Muscle layer of duodenum (tissue), 2 donors: ENCODE measurements around the gene LZTR1.
A peak's percentile ranks its signal among the peaks of the same experiment; 100 is the strongest.
"Not testable (repeated sequence)": the region's sequence is repeated elsewhere in the genome, so short reads cannot be mapped to it uniquely, and the experiment has no call there.

Source experiments
- H3K27ac ChIP-seq: one replicate; pipeline ENCODE4 v1.7.0; 2013; ENCODE audit warnings: mild to moderate bottlenecking, low read length
- H3K27me3 ChIP-seq: one replicate; pipeline ENCODE4 v1.7.0; 2013; ENCODE audit warnings: low read depth, mild to moderate bottlenecking, control low read depth, low read length
- H3K36me3 ChIP-seq, 2 donors: one replicate each; pipeline ENCODE4 v1.7.0; 2013; ENCODE audit warnings: low read length in 2 of 2, control low read depth in 1 of 2, mild to moderate bottlenecking in 1 of 2; ENCODE audit not compliant: insufficient read depth in 2 of 2, control insufficient read depth in 1 of 2
- H3K4me1 ChIP-seq, 2 donors: one replicate each; pipeline ENCODE4 v1.7.0; 2013; ENCODE audit warnings: low read length in 2 of 2, mild to moderate bottlenecking in 2 of 2, control low read depth in 1 of 2, moderate library complexity in 1 of 2; ENCODE audit not compliant: insufficient read depth in 2 of 2, control insufficient read depth in 1 of 2
- H3K4me3 ChIP-seq, 2 donors: one replicate each; pipeline ENCODE4 v1.7.0; 2013; ENCODE audit warnings: low read length in 2 of 2, low read depth in 1 of 2, mild to moderate bottlenecking in 1 of 2
- H3K9me3 ChIP-seq, 2 donors: one replicate each; pipeline ENCODE4 v1.7.0; 2013; ENCODE audit warnings: low read length in 2 of 2, control low read depth in 1 of 2, mild to moderate bottlenecking in 1 of 2; ENCODE audit not compliant: control insufficient read depth in 1 of 2
- donor health status: healthy.

Gene LZTR1

GRCh38 chr22:21029486-21030025, 47.5 kb downstream of the LZTR1 start:
- Histone ChIP-seq H3K9me3 (no peaks in the 10 kb centered on the region), H3K27ac (no peak overlapping the region), H3K4me1 (peaks cover 0 to 9% of the 10 kb centered on the region in 2 donors), H3K36me3 (no peaks in the 10 kb centered on the region), H3K27me3 (peaks cover 3% of the 10 kb centered on the region), H3K4me3 (no peak overlapping the region)

- H3K4me3 ChIP-seq: no peak overlapping the region
- H3K9me3 ChIP-seq: no peaks in the 10 kb centered on the region
- H3K27me3 ChIP-seq: peaks cover 3% of the 10 kb centered on the region
- H3K36me3 ChIP-seq: no peaks in the 10 kb centered on the region
- no peak overlapping the region for H3K27ac ChIP-seq
- peaks cover 0 to 9% of the 10 kb centered on the region in 2 donors for H3K4me1 ChIP-seq
Measured at GRCh38 chr22:21030032-21030431, 47.9 kb downstream of the LZTR1 start.

DNA sequence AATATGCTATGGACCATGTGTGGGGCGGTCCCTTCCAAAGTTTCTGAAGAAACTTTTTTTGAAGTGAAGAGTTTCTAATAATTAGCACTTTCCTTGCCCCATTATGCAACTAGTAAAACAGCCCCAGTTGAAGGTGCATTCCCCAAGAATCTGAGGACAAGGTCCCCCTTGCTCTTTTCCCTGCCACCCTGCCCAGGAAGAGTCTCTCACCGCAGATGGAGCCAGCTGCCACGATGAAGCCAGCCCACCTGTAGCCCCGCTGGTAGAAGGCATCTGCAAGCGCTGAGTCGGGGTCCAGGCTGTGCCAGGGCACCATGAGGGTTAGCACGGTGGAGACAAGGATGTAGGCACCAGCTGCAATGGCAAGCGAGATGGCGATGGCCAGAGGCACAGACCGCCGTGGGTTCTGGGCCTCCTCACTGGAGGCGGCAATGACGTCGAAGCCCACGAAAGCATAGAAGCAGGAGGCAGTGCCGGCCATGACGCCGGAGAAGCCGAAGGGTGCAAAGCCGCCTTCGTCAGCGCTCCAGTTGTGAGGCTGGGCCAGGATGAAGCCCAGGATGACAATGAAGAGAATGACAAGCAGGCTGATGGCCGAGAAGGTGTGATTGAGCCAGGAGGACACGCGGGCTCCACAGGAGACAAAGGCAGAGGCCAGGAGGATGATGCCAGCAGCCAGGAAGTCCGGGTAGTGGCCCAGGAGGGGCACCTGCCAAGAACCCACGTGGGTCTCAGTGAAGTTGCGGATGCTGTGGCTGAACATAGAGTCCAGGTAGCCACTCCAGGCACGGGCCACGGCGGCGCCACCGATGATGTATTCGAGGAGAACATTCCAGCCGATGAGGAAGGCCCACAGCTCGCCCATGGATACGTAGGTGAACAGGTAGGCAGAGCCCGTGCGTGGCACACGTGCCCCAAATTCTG, 48.8 kb downstream of the LZTR1 start:
- Histone ChIP-seq H3K27me3 (peaks cover 3% of the 10 kb centered on the region), H3K27ac (no peak overlapping the region), H3K9me3 (no peaks in the 10 kb centered on the region), H3K36me3 (no peaks in the 10 kb centered on the region), H3K4me1 (peaks cover 0 to 9% of the 10 kb centered on the region in 2 donors), H3K4me3 (no peak overlapping the region)

DNA sequence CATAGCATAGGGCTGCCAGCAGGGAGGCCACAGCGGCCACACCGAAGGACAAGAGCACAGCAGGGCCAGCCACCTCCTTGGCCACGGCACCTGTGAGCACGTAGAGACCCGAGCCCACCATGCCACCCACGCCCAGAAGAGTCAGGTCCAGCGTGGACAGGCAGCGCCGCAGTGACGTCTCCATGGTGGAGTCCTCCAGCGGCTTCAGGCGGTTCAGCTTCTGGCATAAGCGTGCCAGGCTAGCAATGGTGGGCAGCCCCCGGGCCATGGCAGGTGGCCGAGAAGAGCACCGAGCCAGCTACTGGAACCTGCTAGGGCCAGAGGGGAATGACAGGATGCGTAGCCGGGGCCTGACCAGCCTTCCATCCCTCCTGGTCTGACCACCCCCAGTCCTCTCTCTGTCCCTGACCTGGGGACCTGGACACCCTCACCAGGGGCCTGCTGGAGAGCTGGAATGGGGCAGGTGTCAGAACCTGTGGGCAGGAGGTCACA, 49.5 kb downstream of the LZTR1 start:
- H3K36me3 ChIP-seq: no peaks in the 10 kb centered on the region
- peaks cover 0 to 9% of the 10 kb centered on the region in 2 donors for H3K4me1 ChIP-seq
- H3K4me3 ChIP-seq: peak overlapping the region in 1 of 2 donors; percentile 11
- no peak overlapping the region for H3K27ac ChIP-seq
- H3K27me3 ChIP-seq: peaks cover 3% of the 10 kb centered on the region
- H3K9me3 ChIP-seq: no peaks in the 10 kb centered on the region

- Histone ChIP-seq H3K9me3 (no peaks in the 10 kb centered on the region), H3K4me3 (peak within 1 kb of the TSS; percentile 11 to 45), H3K27ac (no peak within 1 kb of the TSS), H3K36me3 (no peaks in the 10 kb centered on the region), H3K27me3 (peaks cover 3% of the 10 kb centered on the region), H3K4me1 (peaks cover 0 to 9% of the 10 kb centered on the region in 2 donors)
Measured at GRCh38 chr22:21032037-21032867, 50.2 kb downstream of the LZTR1 start, which contains the start of gene SLC7A4. TSS of gene SLC7A4 (minus strand) at chr22:21032561. CDS start at chr22:21031812, 749 bp downstream.

GRCh38 chr22:21032868-21033688, 51.0 kb downstream of the LZTR1 start:
- Histone ChIP-seq H3K9me3 (no peaks in the 10 kb centered on the region), H3K36me3 (no peaks in the 10 kb centered on the region), H3K4me3 (peak overlapping the region in 1 of 2 donors; percentile 45), H3K27ac (no peak overlapping the region), H3K4me1 (peaks cover 0 to 4% of the 10 kb centered on the region in 2 donors), H3K27me3 (peaks cover 3% of the 10 kb centered on the region)

- peaks cover 3% of the 10 kb centered on the region for H3K27me3 ChIP-seq
- no peak overlapping the region for H3K27ac ChIP-seq
- H3K4me1 ChIP-seq: peaks cover 0 to 4% of the 10 kb centered on the region in 2 donors
- no peak overlapping the region for H3K4me3 ChIP-seq
- H3K9me3 ChIP-seq: no peaks in the 10 kb centered on the region
- no peaks in the 10 kb centered on the region for H3K36me3 ChIP-seq
Measured at GRCh38 chr22:21033895-21034294, 51.8 kb downstream of the LZTR1 start.

GRCh38 chr22:21034989-21035388, 52.9 kb downstream of the LZTR1 start:
- no peaks in the 10 kb centered on the region for H3K9me3 ChIP-seq
- no peaks in the 10 kb centered on the region for H3K36me3 ChIP-seq
- no peak overlapping the region for H3K27ac ChIP-seq
- H3K4me3 ChIP-seq: no peak overlapping the region
- H3K27me3 ChIP-seq: no peaks in the 10 kb centered on the region
- H3K4me1 ChIP-seq: peaks cover 0 to 4% of the 10 kb centered on the region in 2 donors

- H3K4me3 ChIP-seq: no peak overlapping the region
- no peaks in the 10 kb centered on the region for H3K27me3 ChIP-seq
- H3K27ac ChIP-seq: peak overlapping the region; percentile 39
- H3K36me3 ChIP-seq: no peaks in the 10 kb centered on the region
- H3K4me1 ChIP-seq: no peaks in the 10 kb centered on the region
- no peaks in the 10 kb centered on the region for H3K9me3 ChIP-seq
Measured at GRCh38 chr22:21038405-21038804, 56.3 kb downstream of the LZTR1 start.

DNA sequence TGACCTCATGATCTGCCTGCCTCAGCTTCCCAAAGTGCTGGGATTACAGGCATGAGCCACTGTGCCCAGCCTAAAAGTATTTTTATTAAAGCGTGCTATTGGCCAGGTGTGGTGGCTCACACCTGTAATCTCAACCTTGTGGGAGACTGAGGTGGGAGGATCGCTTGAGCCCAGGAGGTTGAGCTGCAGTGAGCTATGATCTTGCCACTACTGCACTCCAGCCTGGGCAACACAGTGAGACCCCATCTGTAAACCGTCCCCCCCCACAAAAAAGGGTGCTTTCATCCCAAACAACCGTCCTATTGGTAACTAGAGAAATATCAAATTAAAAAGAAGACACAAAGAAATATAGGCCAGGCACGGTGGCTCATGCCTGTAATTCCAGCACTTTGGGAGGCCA, 57.1 kb downstream of the LZTR1 start:
- H3K4me1 ChIP-seq, H3K4me3 ChIP-seq, H3K9me3 ChIP-seq, H3K36me3 ChIP-seq, H3K27ac ChIP-seq, H3K27me3 ChIP-seq: not testable (repeated sequence)
